Nucleus accumbens (tissue), 56 donors: ENCODE data around the gene ECE1.

Experiments used
- DNase-seq, 56 donors: peaks; one replicate each; lab custom pipeline; 2025; lab: John Stamatoyannopoulos, UW

ECE1 gene

GRCh38 chr1:21312407-21312992 is 22.2 kb upstream of the ECE1 start:
- no peak for DNase-seq

- DNase-seq, result peak in 52 of 56 donors; percentile 21 to 88 (median 71)
Measured at GRCh38 chr1:21311016-21311415, 20.8 kb upstream of the ECE1 start.

- DNase-seq, result no peak
Measured at GRCh38 chr1:21308847-21309652, 18.8 kb upstream of the ECE1 start.

DNA sequence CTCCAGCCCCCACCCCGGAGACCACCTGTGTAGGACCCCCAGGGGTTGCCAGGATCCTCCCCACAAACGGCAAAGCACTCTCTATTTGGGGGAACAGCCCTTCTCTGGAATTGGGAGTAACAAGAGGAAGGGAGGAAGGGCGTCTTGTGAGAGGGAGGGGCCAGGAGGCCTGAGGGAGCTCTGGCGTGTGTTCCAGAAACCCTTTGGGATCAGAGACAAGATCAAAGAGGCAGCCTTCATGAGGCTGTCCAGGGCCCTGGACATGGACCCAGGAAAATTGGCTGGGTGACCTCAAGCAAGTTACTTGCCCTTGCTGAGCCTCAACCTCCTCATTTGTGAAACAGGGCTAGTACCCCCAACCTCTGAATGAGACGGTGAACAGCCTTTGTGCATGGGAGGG is 18.1 kb upstream of the ECE1 start:
- DNase-seq, result no peak

GRCh38 chr1:21307663-21308305 is 17.5 kb upstream of the ECE1 start:
- DNase-seq, result no peak

GRCh38 chr1:21307210-21307609 is 16.9 kb upstream of the ECE1 start:
- DNase-seq, result no peak

DNA sequence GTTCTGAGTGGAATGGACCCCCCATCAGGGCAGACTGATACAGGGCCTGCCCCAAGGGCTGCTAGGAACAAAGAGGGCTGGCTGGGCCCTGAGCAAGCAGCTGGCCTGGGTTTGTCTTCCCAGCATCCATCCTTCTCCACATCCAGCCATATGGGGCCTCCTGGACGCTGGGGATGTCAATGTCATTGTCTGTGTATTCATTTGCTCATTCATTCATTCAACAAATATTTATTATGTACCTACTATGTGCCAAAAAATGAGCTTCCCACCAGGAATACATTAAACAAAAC is 15.6 kb upstream of the ECE1 start:
- peak in 2 of 56 donors; percentile 16 to 20 for DNase-seq

DNA sequence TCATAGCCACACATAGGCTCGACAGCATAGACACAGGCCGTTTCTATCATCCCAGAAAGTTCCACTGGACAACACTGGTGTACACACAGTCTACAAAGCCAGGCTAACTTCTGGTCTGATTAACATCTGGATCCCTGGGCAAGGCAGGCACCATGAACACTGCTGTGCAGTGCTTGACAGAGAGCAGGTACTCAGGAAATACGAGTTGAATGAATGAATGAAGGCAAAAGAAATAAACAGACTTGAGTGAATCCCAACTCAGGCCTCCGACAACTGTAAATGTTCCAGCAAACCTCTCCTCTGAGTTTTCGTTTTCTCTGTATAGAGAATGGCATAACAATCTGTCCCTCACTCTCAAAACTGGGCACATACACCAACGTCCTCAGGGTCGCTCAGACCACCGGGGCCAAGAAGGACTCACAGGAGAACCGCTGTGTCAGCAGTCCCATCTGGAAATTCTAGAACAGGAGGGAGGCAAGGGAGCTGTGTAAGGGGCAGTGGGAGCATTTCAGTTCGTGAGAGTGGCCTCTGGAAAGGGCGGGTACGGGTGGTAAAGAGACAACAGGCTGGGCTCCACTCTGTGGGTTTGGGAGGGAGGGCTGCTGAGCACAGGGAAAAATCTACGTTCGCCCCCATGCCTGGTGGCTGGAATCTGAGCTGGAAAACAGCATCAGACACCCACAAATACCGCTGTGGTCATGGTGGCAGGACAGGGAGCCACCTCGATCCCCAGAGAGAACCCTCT is 15.1 kb upstream of the ECE1 start:
- DNase-seq, result no peak

- DNase-seq, result no peak
Measured at GRCh38 chr1:21304488-21304887, 14.2 kb upstream of the ECE1 start.

DNA sequence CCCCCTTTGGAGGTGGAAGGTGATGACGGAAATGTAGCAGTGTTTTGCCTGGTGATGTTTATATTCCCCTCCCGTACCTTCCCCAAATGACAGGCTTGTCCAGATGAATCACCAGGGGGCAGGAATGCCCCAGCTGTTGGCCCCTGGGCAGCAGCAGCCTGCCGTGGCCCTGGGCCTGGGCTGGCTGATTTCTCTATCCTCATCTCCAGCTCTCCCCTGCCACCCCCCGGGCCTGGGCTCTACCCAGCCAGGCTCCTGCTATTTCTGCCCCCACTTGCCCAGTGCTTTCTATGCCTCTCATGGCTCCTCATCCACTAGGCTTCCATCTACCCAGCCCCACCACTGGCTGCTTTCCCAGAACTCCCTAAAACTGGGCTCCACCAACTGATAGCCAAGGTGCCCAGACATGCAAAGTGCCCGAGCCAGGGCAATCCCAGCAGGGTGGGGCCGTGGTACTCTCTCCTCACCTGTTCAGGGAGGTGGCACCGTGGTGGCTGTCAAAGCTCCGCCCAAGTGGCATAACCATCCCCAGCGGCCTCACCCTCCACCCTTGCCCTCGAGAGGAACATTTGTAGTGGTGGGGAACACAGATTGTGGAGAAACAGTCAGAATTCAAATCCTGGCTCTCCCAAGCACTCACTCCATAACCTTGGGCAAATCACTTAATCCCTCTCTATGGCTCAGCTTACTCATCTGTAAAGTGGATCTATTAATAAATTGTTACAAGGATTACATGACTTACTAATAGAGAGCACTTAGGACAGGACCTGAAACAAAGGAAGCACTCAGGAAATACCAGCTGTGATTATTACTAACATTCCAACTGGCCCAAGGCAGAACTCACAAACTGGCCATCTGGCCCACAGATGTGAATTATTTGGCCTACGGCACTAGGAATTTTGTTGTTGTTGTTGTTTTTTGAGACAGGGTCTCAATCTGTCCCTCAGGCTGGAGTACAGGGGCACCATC is 12.8 kb upstream of the ECE1 start:
- DNase-seq, result peak in 3 of 56 donors; percentile 17 to 50 (median 28)

GRCh38 chr1:21301794-21302440 is 11.7 kb upstream of the ECE1 start:
- no peak for DNase-seq

- no peak for DNase-seq
Measured at GRCh38 chr1:21300774-21301173, 10.5 kb upstream of the ECE1 start.

DNA sequence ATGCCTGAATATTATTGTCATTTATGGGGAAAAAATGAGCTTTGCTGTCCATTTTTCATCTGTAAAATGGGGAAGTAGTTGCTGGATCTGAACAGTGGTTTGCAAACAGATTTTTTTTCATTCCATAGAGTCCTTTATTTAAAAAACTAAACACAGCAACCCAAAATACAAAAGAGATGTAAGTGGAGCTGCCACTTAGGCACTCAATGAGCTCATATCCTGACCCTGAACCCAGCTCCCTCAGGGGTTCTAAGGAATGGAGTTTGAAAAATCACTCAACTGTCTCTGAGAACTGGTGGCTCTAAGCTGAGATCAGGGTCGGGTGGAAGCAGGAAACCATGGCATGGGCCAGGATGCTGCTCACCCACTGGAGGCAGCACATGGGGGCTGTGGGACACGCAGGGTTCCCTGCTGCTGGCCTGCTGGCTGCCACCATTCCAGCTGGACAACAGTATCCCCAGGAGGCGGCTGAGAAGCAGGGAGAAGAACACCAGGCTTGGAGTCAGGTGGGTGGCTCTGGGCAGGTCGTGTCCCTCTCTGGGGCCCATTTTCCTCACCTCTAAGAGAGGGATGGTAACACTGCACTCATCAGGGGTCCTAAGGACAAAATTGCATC is 9.6 kb upstream of the ECE1 start:
- DNase-seq, result no peak

GRCh38 chr1:21298981-21299391 is 8.7 kb upstream of the ECE1 start:
- DNase-seq, result no peak

GRCh38 chr1:21297975-21298374 is 7.7 kb upstream of the ECE1 start:
- DNase-seq, result no peak

DNA sequence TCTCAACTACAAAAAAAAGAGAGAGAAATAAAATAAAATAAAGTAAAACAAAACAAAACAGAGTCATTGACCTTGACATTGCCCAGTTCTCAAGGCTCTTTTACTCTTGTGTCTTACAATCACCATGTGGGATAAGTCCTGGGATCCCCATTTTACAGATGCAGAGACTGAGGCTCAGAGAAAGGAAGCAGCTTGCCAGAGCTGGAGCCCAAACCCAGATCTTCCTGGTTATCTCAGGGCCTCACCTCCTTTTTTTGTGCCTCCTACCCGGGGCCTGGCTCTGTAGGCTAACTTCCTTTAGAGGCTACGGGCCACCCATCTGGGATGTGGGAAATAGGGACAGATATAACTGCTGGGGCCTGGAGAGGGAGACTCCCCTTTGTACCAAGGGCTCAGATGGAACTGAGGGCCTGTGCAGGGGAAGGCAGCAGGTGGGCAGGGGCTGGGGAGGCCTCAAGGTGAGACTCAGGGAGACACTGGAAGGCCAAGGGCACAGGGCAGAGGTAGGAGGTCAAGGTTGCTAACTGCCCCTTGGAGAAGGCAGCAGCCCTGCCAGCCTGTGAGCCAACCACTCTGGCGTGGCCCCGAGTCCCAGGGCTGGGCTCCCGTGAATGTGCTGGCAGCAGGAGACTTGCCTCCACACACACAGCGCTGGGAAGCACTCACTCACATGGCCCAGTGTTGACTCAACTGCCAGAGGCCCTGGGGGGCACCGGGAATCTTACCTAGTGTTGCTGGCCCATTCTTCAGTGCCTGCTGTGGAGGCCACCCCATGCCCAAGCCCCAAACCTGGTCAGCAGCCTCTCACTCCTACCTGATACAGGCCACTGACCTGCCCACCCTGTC is 6.5 kb upstream of the ECE1 start:
- DNase-seq, result peak in 1 of 56 donors; percentile 42

- no peak for DNase-seq
Measured at GRCh38 chr1:21295545-21295944, 5.3 kb upstream of the ECE1 start.

- no peak for DNase-seq
Measured at GRCh38 chr1:21295002-21295401, 4.7 kb upstream of the ECE1 start.
